MM.1S (cell line): Measurements from ENCODE around the gene MPPED1.

Experiments used
- DNase-seq: peaks from one replicate; pipeline ENCODE4 v3.0.0-alpha.2; 2015
- H2AFZ ChIP-seq: fragments of 300-600 bp; sonication (generic); 2 replicates; pipeline ENCODE4 v1.6.0; 2016; ENCODE audit warnings: antibody characterized with exemption, low read length
- H3F3A ChIP-seq: fragments of 300-600 bp; sonication (generic); 2 replicates; pipeline ENCODE4 v1.6.1; 2016; ENCODE audit warnings: mild to moderate bottlenecking, antibody characterized with exemption, low read length, moderate library complexity, mixed read lengths; ENCODE audit not compliant: insufficient read depth
- H3K27ac ChIP-seq: fragments of 300-600 bp; sonication (generic); 2 replicates; pipeline ENCODE4 v1.5.1; 2016; ENCODE audit warnings: mild to moderate bottlenecking, low read length
- H3K27me3 ChIP-seq: fragments of 300-600 bp; sonication (generic); replicated peaks from 2 replicates; pipeline ENCODE4 v1.6.0; 2016; ENCODE audit warnings: low read length; ENCODE audit not compliant: insufficient read depth
- H3K36me3 ChIP-seq: fragments of 300-600 bp; sonication (generic); replicated peaks from 2 replicates; pipeline ENCODE4 v1.6.1; 2016; ENCODE audit warnings: mild to moderate bottlenecking, low read length, mixed read lengths; ENCODE audit not compliant: insufficient read depth
- H3K4me1 ChIP-seq: fragments of 300-600 bp; sonication (generic); 2 replicates; pipeline ENCODE4 v1.6.1; 2016; ENCODE audit warnings: low read length, mixed read lengths
- H3K4me2 ChIP-seq: fragments of 300-600 bp; sonication (generic); 2 replicates; pipeline ENCODE4 v1.6.0; 2016; ENCODE audit warnings: low read depth, low read length
- H3K4me3 ChIP-seq: fragments of 300-600 bp; sonication (generic); 2 replicates; pipeline ENCODE4 v1.5.1; 2016; ENCODE audit warnings: low read length, mixed read lengths
- H3K79me2 ChIP-seq: fragments of 300-600 bp; sonication (generic); 2 replicates; pipeline ENCODE4 v1.6.1; 2016; ENCODE audit warnings: mixed run types, low read length, mixed read lengths
- H3K9ac ChIP-seq: fragments of 300-600 bp; sonication (generic); 2 replicates; pipeline ENCODE4 v1.6.1; 2016; ENCODE audit warnings: low read length, mixed read lengths
- H3K9me2 ChIP-seq: fragments of 300-600 bp; sonication (generic); replicated peaks from 2 replicates; pipeline ENCODE4 v1.6.1; 2016; ENCODE audit warnings: mild to moderate bottlenecking, low read length, mixed read lengths; ENCODE audit not compliant: insufficient read depth
- H3K9me3 ChIP-seq: fragments of 300-600 bp; sonication (generic); replicated peaks from 2 replicates; pipeline ENCODE4 v1.6.1; 2016; ENCODE audit warnings: mild to moderate bottlenecking, low read length, mixed read lengths; ENCODE audit not compliant: insufficient read depth
- H4K20me1 ChIP-seq: fragments of 300-600 bp; sonication (generic); 2 replicates; pipeline ENCODE4 v1.6.1; 2016; ENCODE audit warnings: mild to moderate bottlenecking, low read length, moderate library complexity, mixed read lengths; ENCODE audit not compliant: insufficient read depth
- CTCF ChIP-seq: fragments of 300-600 bp; sonication (generic); IDR thresholded peaks from 2 replicates; pipeline ENCODE4 v1.5.1; 2016; ENCODE audit warnings: antibody characterized with exemption, low read length, mixed read lengths
- EZH2 ChIP-seq: fragments of 300-600 bp; sonication (generic); optimal IDR thresholded peaks from 2 replicates; pipeline ENCODE3; 2017; ENCODE audit warnings: low read depth, mild to moderate bottlenecking, antibody characterized with exemption, low read length, mixed read lengths
- EZH2phosphoT487 ChIP-seq: fragments of 300-600 bp; sonication (generic); IDR thresholded peaks from 2 replicates; pipeline ENCODE4 v1.6.1; 2018; ENCODE audit warnings: antibody characterized with exemption, low read length

MPPED1 gene

GRCh38 chr22:43431808-43432554 lies 20.2 kb downstream of the MPPED1 start:
- no peak for DNase-seq
- no peak overlapping the region for H3K4me3 ChIP-seq
- H4K20me1 ChIP-seq = no peaks in the 10 kb centered on the region
- no peak overlapping the region for H3K4me2 ChIP-seq
- H2AFZ ChIP-seq = no peak overlapping the region
- H3F3A ChIP-seq = no peaks in the 10 kb centered on the region
- no peaks in the 10 kb centered on the region for H3K79me2 ChIP-seq
- TF ChIP-seq EZH2 = no peak
- TF ChIP-seq CTCF = no peak
- TF ChIP-seq EZH2phosphoT487 = no peak
- no peaks in the 10 kb centered on the region for H3K9me3 ChIP-seq
- no peaks in the 10 kb centered on the region for H3K9me2 ChIP-seq
- no peak overlapping the region for H3K9ac ChIP-seq
- H3K4me1 ChIP-seq = no peaks in the 10 kb centered on the region
- H3K27ac ChIP-seq = no peak overlapping the region
- peaks cover 93% of the 10 kb centered on the region for H3K27me3 ChIP-seq
- H3K36me3 ChIP-seq = no peaks in the 10 kb centered on the region

- H3K36me3 ChIP-seq = no peaks in the 10 kb centered on the region
- DNase-seq = no peak
- H2AFZ ChIP-seq = no peak overlapping the region
- TF ChIP-seq CTCF = no peak
- TF ChIP-seq EZH2 = no peak
- no peak for TF ChIP-seq EZH2phosphoT487
- H3K27me3 ChIP-seq = peaks cover 93% of the 10 kb centered on the region
- no peaks in the 10 kb centered on the region for H3K4me1 ChIP-seq
- H3K4me3 ChIP-seq = no peak overlapping the region
- no peaks in the 10 kb centered on the region for H3F3A ChIP-seq
- no peak overlapping the region for H3K27ac ChIP-seq
- no peaks in the 10 kb centered on the region for H3K79me2 ChIP-seq
- H3K9me2 ChIP-seq = no peaks in the 10 kb centered on the region
- H4K20me1 ChIP-seq = no peaks in the 10 kb centered on the region
- no peak overlapping the region for H3K4me2 ChIP-seq
- H3K9ac ChIP-seq = no peak overlapping the region
- no peaks in the 10 kb centered on the region for H3K9me3 ChIP-seq
These were observed 21.1 kb downstream of the MPPED1 start for GRCh38 chr22:43432883-43433415.

GRCh38 chr22:43433451-43434274 lies 21.8 kb downstream of the MPPED1 start:
- Histone ChIP-seq H3K27ac (no peak overlapping the region), H4K20me1 (no peaks in the 10 kb centered on the region), H3K9ac (no peak overlapping the region), H3K4me3 (no peak overlapping the region), H3K79me2 (no peaks in the 10 kb centered on the region), H3F3A (no peaks in the 10 kb centered on the region), H2AFZ (no peak overlapping the region), H3K36me3 (no peaks in the 10 kb centered on the region), H3K27me3 (peaks cover 93% of the 10 kb centered on the region), H3K9me2 (no peaks in the 10 kb centered on the region), H3K9me3 (no peaks in the 10 kb centered on the region), H3K4me1 (no peaks in the 10 kb centered on the region), H3K4me2 (no peak overlapping the region)
- DNase-seq = no peak
- TF ChIP-seq EZH2 (no peak), EZH2phosphoT487 (no peak), CTCF (no peak)
